ENCODE measurements around the gene ADCYAP1. TPM values are rescaled to one million over a fixed set of nuclear protein-coding genes. Genes with fewer than 3 reads are reported as not detected.

The ADCYAP1 gene
- polyA plus RNA-seq, 1 of the 3 experiments (the other 2 are of a cell fraction) = not detected

- no peaks in the 10 kb centered on the region for H4K20me1 ChIP-seq (ENCODE audit: insufficient read depth)
- no peaks in the 10 kb centered on the region for H3K4me1 ChIP-seq (ENCODE audit: control insufficient read depth in 1 of 2, insufficient read depth in 2 of 2, low read depth in 1 of 2, low read length in 1 of 2)
- no peaks in the 10 kb centered on the region for H3K79me2 ChIP-seq (ENCODE audit: insufficient read depth)
- 4% methylated on average over 1 of the region's 1 CpG for WGBS (ENCODE audit: low lambda C conversion rate)
- H3K9me3 ChIP-seq = no peaks in the 10 kb centered on the region
- POLR2A ChIA-PET = no interaction called here
- no peaks in the 10 kb centered on the region for H3K27me3 ChIP-seq (ENCODE audit: insufficient read depth)
- no peak for DNase-seq
- no peak overlapping the region for H3K4me2 ChIP-seq
- H3K27ac ChIP-seq (ENCODE audit: low read depth in 2 of 2, low read length in 1 of 2) = no peak overlapping the region
- CTCF ChIA-PET = no interaction called here
- H3F3A ChIP-seq (replicated peaks; ENCODE audit: insufficient read depth) = no peaks in the 10 kb centered on the region
- H3K9ac ChIP-seq = no peak overlapping the region
- no peak overlapping the region for H2AFZ ChIP-seq (ENCODE audit: low read depth)
- no peak overlapping the region for H3K4me3 ChIP-seq (ENCODE audit: low read depth in 2 of 2, low read length in 1 of 2)
- no peaks in the 10 kb centered on the region for H3K36me3 ChIP-seq (replicated peaks in 1 of 2; ENCODE audit: control insufficient read depth in 1 of 2, insufficient read depth in 2 of 2, low read length in 1 of 2)
- TF ChIP-seq PBX3 (IDR thresholded peaks at IDR 0.05) (no peak), EP300 (IDR thresholded peaks at IDR 0.05; ENCODE audit: borderline replicate concordance in 1 of 2, low read depth in 1 of 2, low read length in 1 of 2) (no peak), TCF12 (IDR thresholded peaks at IDR 0.05) (no peak), SMC3 (IDR thresholded peaks at IDR 0.05; ENCODE audit: low read depth, low read length) (no peak)
- no peaks in the 10 kb centered on the region for H3K9me2 ChIP-seq
Measured at GRCh38 chr18:886076-886475, 18.6 kb upstream of the ADCYAP1 start.

GRCh38 chr18:887716-888115 is 17.0 kb upstream of the ADCYAP1 start:
- Histone ChIP-seq H3K36me3 (replicated peaks in 1 of 2; ENCODE audit: control insufficient read depth in 1 of 2, insufficient read depth in 2 of 2, low read length in 1 of 2) (no peaks in the 10 kb centered on the region), H3K9ac (no peak overlapping the region), H3K9me3 (no peaks in the 10 kb centered on the region), H3K79me2 (ENCODE audit: insufficient read depth) (no peaks in the 10 kb centered on the region), H3K4me3 (ENCODE audit: low read depth in 2 of 2, low read length in 1 of 2) (no peak overlapping the region), H3F3A (replicated peaks; ENCODE audit: insufficient read depth) (no peaks in the 10 kb centered on the region), H3K27ac (ENCODE audit: low read depth in 2 of 2, low read length in 1 of 2) (no peak overlapping the region), H2AFZ (ENCODE audit: low read depth) (no peak overlapping the region), H3K27me3 (ENCODE audit: insufficient read depth) (no peaks in the 10 kb centered on the region), H3K4me1 (ENCODE audit: control insufficient read depth in 1 of 2, insufficient read depth in 2 of 2, low read depth in 1 of 2, low read length in 1 of 2) (no peaks in the 10 kb centered on the region), H3K4me2 (no peak overlapping the region), H3K9me2 (no peaks in the 10 kb centered on the region), H4K20me1 (ENCODE audit: insufficient read depth) (no peaks in the 10 kb centered on the region)
- CTCF ChIA-PET = no interaction called here
- POLR2A ChIA-PET = no interaction called here
- DNase-seq = no peak
- no peak for TF ChIP-seq RFX5 (IDR thresholded peaks at IDR 0.05; ENCODE audit: low read length)
- no peak for TF ChIP-seq IRF3 (IDR thresholded peaks at IDR 0.05; ENCODE audit: low read depth, low read length)
- TF ChIP-seq TEAD4 (IDR thresholded peaks at IDR 0.05; ENCODE audit: borderline replicate concordance, insufficient read depth) = no peak
- no peak for TF ChIP-seq GATA2 (CRISPR knock-in tag; IDR thresholded peaks at IDR 0.05)
- TF ChIP-seq CHD2 (IDR thresholded peaks at IDR 0.05; ENCODE audit: low read length, partially characterized antibody) = no peak
- TF ChIP-seq PBX3 (IDR thresholded peaks at IDR 0.05) = no peak
- no peak for TF ChIP-seq POLR2AphosphoS5 (IDR thresholded peaks at IDR 0.05; ENCODE audit: low read depth, low read length)
- no peak for TF ChIP-seq RAD21 (IDR thresholded peaks at IDR 0.05; ENCODE audit: low read length)
- no peak for TF ChIP-seq NFIC (IDR thresholded peaks at IDR 0.05; ENCODE audit: borderline replicate concordance)
- no peak for TF ChIP-seq FOXJ3 (CRISPR knock-in tag; IDR thresholded peaks at IDR 0.05)
- no peak for TF ChIP-seq EP300 (IDR thresholded peaks at IDR 0.05; ENCODE audit: borderline replicate concordance in 1 of 2, low read depth in 1 of 2, low read length in 1 of 2)
- no peak for TF ChIP-seq MAX (IDR thresholded peaks at IDR 0.05; ENCODE audit: low read depth)
- TF ChIP-seq TCF12 (IDR thresholded peaks at IDR 0.05) = no peak
- 8% methylated on average over 2 of the region's 2 CpGs for WGBS (ENCODE audit: low lambda C conversion rate)

Measured in SK-N-SH (cell line).